CD14-positive monocyte (primary cell): ENCODE results near the gene LEO1. TPM values are rescaled to one million over a fixed set of nuclear protein-coding genes. Genes with fewer than 3 reads are reported as not detected.

Source experiments
- DNase-seq, 3 donors: peaks; one replicate each; pipeline ENCODE4 v3.0.0-alpha.2; 2011 to 2022
- H2AFZ ChIP-seq: 2 replicates; pipeline ENCODE4 v1.6.0; 2012; ENCODE audit warnings: mild to moderate bottlenecking, low read depth, low read length, inconsistent platforms; ENCODE audit not compliant: insufficient read depth, poor library complexity, severe bottlenecking
- H3K27ac ChIP-seq, 2 donors: 1 replicate in 1 of 2; 2 replicates in 1 of 2; pipeline ENCODE4 v1.5.1; 2012 to 2013; ENCODE audit warnings: low read length in 2 of 2, control low read depth in 1 of 2, inconsistent platforms in 1 of 2, low read depth in 1 of 2, mild to moderate bottlenecking in 1 of 2
- H3K27me3 ChIP-seq, 2 donors: one replicate each; pipeline versions ENCODE4 v1.6.0 to v1.6.1; 2011 to 2013; ENCODE audit warnings: low read length in 2 of 2; ENCODE audit not compliant: control insufficient read depth in 2 of 2, insufficient read depth in 2 of 2
- H3K36me3 ChIP-seq, 2 donors: replicated peaks in 1 of 2; 1 replicate in 1 of 2; 2 replicates in 1 of 2; pipeline versions ENCODE4 v1.5.1 to v1.6.1; 2012 to 2013; ENCODE audit warnings: low read length in 2 of 2, control low read depth in 1 of 2, inconsistent platforms in 1 of 2, mild to moderate bottlenecking in 1 of 2; ENCODE audit not compliant: insufficient read depth in 2 of 2, control insufficient read depth in 1 of 2
- H3K4me1 ChIP-seq, 2 donors: 1 replicate in 1 of 2; 2 replicates in 1 of 2; pipeline versions ENCODE4 v1.5.1 to v1.6.1; 2012 to 2013; ENCODE audit warnings: low read length in 2 of 2, control low read depth in 1 of 2, inconsistent platforms in 1 of 2, mild to moderate bottlenecking in 1 of 2, moderate library complexity in 1 of 2; ENCODE audit not compliant: insufficient read depth in 2 of 2, control insufficient read depth in 1 of 2
- H3K4me2 ChIP-seq: replicated peaks from 2 replicates; pipeline ENCODE3; 2012; ENCODE audit warnings: low read length, moderate library complexity, mild to moderate bottlenecking; ENCODE audit not compliant: poor library complexity, severe bottlenecking; ENCODE audit errors: extremely low read depth
- H3K4me3 ChIP-seq, 3 experiments: fragments of 200-600 bp in 1 of 3; sonication (generic) in 1 of 3; replicated peaks in 1 of 3; 1 replicate in 2 of 3; 2 replicates in 1 of 3; pipeline ENCODE4 v1.5.1; 2011 to 2013; ENCODE audit warnings: low read length in 3 of 3, mild to moderate bottlenecking in 3 of 3, control low read depth in 2 of 3, low read depth in 2 of 3, inconsistent platforms in 1 of 3, moderate library complexity in 1 of 3
- H3K79me2 ChIP-seq: 2 replicates; pipeline ENCODE4 v1.6.0; 2012; ENCODE audit warnings: mild to moderate bottlenecking, control low read depth, inconsistent platforms, low read length, moderate library complexity; ENCODE audit not compliant: insufficient read depth
- H3K9ac ChIP-seq: 2 replicates; pipeline ENCODE4 v1.6.0; 2017; ENCODE audit warnings: low read length, mild to moderate bottlenecking; ENCODE audit not compliant: insufficient read depth, poor library complexity, severe bottlenecking
- H3K9me3 ChIP-seq, 2 donors: replicated peaks in 1 of 2; 1 replicate in 1 of 2; 2 replicates in 1 of 2; pipeline versions ENCODE4 v1.5.1 to v1.6.1; 2012 to 2013; ENCODE audit warnings: low read length in 2 of 2, control low read depth in 1 of 2; ENCODE audit not compliant: control insufficient read depth in 1 of 2, insufficient read depth in 1 of 2
- H4K20me1 ChIP-seq: 2 replicates; pipeline ENCODE4 v1.6.0; 2012; ENCODE audit warnings: mild to moderate bottlenecking, low read length, control low read depth, moderate library complexity; ENCODE audit not compliant: insufficient read depth
- H3K27ac Mint-ChIP-seq, 7 donors: one replicate each; pipeline ENCODE4 v1.8.0; 2020; ENCODE audit warnings: mild to moderate bottlenecking in 7 of 7, mixed read lengths in 7 of 7, moderate library complexity in 6 of 7, inconsistent platforms in 2 of 7
- H3K27me3 Mint-ChIP-seq, 3 donors: one replicate each; pipeline ENCODE4 v1.8.0; 2021 to 2022; ENCODE audit warnings: low read depth in 3 of 3, mild to moderate bottlenecking in 3 of 3, mixed read lengths in 3 of 3, moderate library complexity in 3 of 3, inconsistent platforms in 1 of 3
- H3K36me3 Mint-ChIP-seq, 2 donors: one replicate each; pipeline ENCODE4 v1.8.0; 2020; ENCODE audit warnings: mixed read lengths in 2 of 2, inconsistent platforms in 1 of 2, mild to moderate bottlenecking in 1 of 2
- H3K4me1 Mint-ChIP-seq: one replicate; pipeline ENCODE4 v1.8.0; 2020; ENCODE audit warnings: mild to moderate bottlenecking, mixed read lengths
- H3K4me3 Mint-ChIP-seq, 2 donors: one replicate each; pipeline ENCODE4 v1.8.0; 2020; ENCODE audit warnings: mild to moderate bottlenecking in 2 of 2, mixed read lengths in 2 of 2, moderate library complexity in 1 of 2
- H3K9me3 Mint-ChIP-seq, 7 donors: one replicate each; pipeline ENCODE4 v1.8.0; 2020 to 2022; ENCODE audit warnings: mixed read lengths in 7 of 7, mild to moderate bottlenecking in 6 of 7, moderate library complexity in 6 of 7, inconsistent platforms in 2 of 7
- WGBS: methylation state at CpG from one replicate; pipeline ENCODE4 v1.1.5; 2013; ENCODE audit warnings: missing lambda C conversion rate; ENCODE audit not compliant: insufficient coverage; 5-methylcytosine and 5-hydroxymethylcytosine counted together
- intact Hi-C, 2 donors: fragments of 100-400 bp; cut with micrococcal nuclease; formaldehyde crosslinking; loops; one replicate each; pipeline versions ENCODE4 v1.15.0 to v1.15.1; 2023
- polyA plus RNA-seq, 3 donors: library from polyadenylated mRNA; depleted of rRNA in 1 of 3; unstranded in 2 of 3; stranded (reverse) in 1 of 3; fragments of 300-500 nt in 2 of 3; fragments of >200 nt in 1 of 3; fragmentation: Illumina TruSeq in 2 of 3; gene quantifications; 1 replicate in 2 of 3; 2 replicates in 1 of 3; pipeline ENCODE4 v1.2.3, GENCODE V29; 2012 to 2021
- TF ChIP-seq, protein P1 (sequence below): fragments of 200-600 bp; IDR thresholded peaks from one replicate; pipeline ENCODE4 v1.8.0; 2022; ENCODE audit warnings: antibody characterized with exemption, mild to moderate bottlenecking

Gene LEO1
- polyA plus RNA-seq, 3 donors: 1.4 to 9.3 (median 4.7) TPM

DNA sequence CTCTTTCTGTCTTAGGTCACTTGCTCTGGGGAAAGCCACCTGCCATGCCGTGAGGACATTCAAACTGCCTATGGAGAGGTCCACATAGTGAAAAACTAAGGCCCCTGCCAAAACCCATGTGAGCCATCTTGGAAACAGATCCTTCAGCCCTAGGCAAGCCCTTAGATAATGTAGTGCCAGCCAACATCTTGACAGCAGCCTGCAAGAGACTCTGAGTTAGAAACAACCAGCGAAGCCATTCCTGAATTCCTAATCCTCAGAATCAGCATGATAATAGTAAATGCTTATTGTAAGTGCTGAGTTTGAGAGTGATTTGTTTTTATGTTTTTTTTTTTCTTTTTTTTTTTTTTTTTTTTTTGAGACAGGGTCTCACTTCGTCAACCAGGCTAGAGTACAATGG lies 40.6 kb downstream of the LEO1 start:
- H3K79me2 ChIP-seq: no peaks in the 10 kb centered on the region
- H3K36me3 Mint-ChIP-seq: peaks cover 35 to 67% of the 10 kb centered on the region in 2 donors
- H2AFZ ChIP-seq: no peak overlapping the region
- TF ChIP-seq, protein P1, sequence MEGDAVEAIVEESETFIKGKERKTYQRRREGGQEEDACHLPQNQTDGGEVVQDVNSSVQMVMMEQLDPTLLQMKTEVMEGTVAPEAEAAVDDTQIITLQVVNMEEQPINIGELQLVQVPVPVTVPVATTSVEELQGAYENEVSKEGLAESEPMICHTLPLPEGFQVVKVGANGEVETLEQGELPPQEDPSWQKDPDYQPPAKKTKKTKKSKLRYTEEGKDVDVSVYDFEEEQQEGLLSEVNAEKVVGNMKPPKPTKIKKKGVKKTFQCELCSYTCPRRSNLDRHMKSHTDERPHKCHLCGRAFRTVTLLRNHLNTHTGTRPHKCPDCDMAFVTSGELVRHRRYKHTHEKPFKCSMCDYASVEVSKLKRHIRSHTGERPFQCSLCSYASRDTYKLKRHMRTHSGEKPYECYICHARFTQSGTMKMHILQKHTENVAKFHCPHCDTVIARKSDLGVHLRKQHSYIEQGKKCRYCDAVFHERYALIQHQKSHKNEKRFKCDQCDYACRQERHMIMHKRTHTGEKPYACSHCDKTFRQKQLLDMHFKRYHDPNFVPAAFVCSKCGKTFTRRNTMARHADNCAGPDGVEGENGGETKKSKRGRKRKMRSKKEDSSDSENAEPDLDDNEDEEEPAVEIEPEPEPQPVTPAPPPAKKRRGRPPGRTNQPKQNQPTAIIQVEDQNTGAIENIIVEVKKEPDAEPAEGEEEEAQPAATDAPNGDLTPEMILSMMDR: no peak
- intact Hi-C loops: no loop called here
- no peaks in the 10 kb centered on the region for H3K4me1 ChIP-seq
- H3K4me3 Mint-ChIP-seq: no peak overlapping the region
- H3K9me3 ChIP-seq: no peaks in the 10 kb centered on the region
- no peak overlapping the region for H3K4me2 ChIP-seq
- H3K27me3 Mint-ChIP-seq: peaks cover 0 to 2% (median 0%) of the 10 kb centered on the region in 3 donors
- no peaks in the 10 kb centered on the region for H3K27me3 ChIP-seq
- H3K27ac Mint-ChIP-seq: no peak overlapping the region
- no peaks in the 10 kb centered on the region for H3K4me1 Mint-ChIP-seq
- H3K9me3 Mint-ChIP-seq: no peaks in the 10 kb centered on the region
- DNase-seq: no peak
- no peak overlapping the region for H3K27ac ChIP-seq
- H3K36me3 ChIP-seq: peaks cover 21 to 78% of the 10 kb centered on the region in 2 donors
- WGBS: 100% methylated on average over 1 of the region's 3 CpGs
- H3K9ac ChIP-seq: no peak overlapping the region
- H4K20me1 ChIP-seq: no peaks in the 10 kb centered on the region
- H3K4me3 ChIP-seq: no peak overlapping the region

DNA sequence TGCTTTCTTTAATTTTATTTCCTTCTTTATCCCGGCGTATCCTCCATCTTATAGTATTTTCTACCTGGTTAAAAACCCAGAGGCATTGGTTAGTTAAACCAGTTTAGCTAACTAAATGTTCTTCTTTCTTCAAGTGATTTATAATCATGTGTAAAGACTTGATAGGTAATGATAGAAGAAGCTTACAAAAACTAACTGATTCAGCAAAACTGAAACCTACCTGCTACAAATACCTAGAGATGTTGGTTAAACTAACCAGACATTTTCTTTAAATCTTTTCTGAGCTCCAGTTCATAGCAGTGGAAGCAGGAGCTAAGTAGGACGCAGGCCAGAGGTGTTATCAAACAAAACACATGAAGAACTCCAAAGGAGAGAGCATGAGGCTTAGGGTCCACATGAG lies 44.8 kb downstream of the LEO1 start:
- H3K79me2 ChIP-seq: no peaks in the 10 kb centered on the region
- H3K9ac ChIP-seq: no peak overlapping the region
- Mint-ChIP-seq H3K27ac (peak overlapping the region in 1 of 7 donors; percentile 26), H3K4me1 (no peaks in the 10 kb centered on the region), H3K27me3 (peaks cover 0 to 2% (median 0%) of the 10 kb centered on the region in 3 donors), H3K9me3 (no peaks in the 10 kb centered on the region), H3K4me3 (no peak overlapping the region), H3K36me3 (peaks cover 62 to 78% of the 10 kb centered on the region in 2 donors)
- H3K4me3 ChIP-seq: no peak overlapping the region
- no peaks in the 10 kb centered on the region for H4K20me1 ChIP-seq
- DNase-seq: no peak
- no peaks in the 10 kb centered on the region for H3K9me3 ChIP-seq
- H2AFZ ChIP-seq: no peak overlapping the region
- no peak overlapping the region for H3K27ac ChIP-seq
- H3K36me3 ChIP-seq: peaks cover 48 to 94% of the 10 kb centered on the region in 2 donors
- H3K4me2 ChIP-seq: no peak overlapping the region
- no peaks in the 10 kb centered on the region for H3K4me1 ChIP-seq
- TF ChIP-seq, protein P1: no peak
- WGBS: no CpG with 5 or more reads among the region's 3 CpGs
- H3K27me3 ChIP-seq: no peaks in the 10 kb centered on the region
- intact Hi-C loops: no loop called here
